Coronary artery (tissue), 2 donors: ENCODE results near the gene ING4.
A peak's percentile ranks its signal among the peaks of the same experiment; 100 is the strongest.

ENCODE experiments used
- DNase-seq: peaks from one replicate; pipeline ENCODE4 v3.0.0-alpha.2; 2017; ENCODE audit warnings: low spot score
- H3K27ac ChIP-seq, 2 donors: fragments of 200-600 bp; sonication (generic); one replicate each; pipeline ENCODE4 v1.5.1; 2016 to 2019
- H3K4me3 ChIP-seq: fragments of 200-600 bp; sonication (generic); 2 replicates; pipeline ENCODE4 v1.5.1; 2016; ENCODE audit warnings: mild to moderate bottlenecking, moderate library complexity
- TF ChIP-seq, protein P1 (sequence below): fragments of 200-600 bp; sonication (generic); IDR thresholded peaks from one replicate; pipeline ENCODE4 v1.5.1; 2019; ENCODE audit warnings: antibody characterized with exemption

ING4 gene

DNA sequence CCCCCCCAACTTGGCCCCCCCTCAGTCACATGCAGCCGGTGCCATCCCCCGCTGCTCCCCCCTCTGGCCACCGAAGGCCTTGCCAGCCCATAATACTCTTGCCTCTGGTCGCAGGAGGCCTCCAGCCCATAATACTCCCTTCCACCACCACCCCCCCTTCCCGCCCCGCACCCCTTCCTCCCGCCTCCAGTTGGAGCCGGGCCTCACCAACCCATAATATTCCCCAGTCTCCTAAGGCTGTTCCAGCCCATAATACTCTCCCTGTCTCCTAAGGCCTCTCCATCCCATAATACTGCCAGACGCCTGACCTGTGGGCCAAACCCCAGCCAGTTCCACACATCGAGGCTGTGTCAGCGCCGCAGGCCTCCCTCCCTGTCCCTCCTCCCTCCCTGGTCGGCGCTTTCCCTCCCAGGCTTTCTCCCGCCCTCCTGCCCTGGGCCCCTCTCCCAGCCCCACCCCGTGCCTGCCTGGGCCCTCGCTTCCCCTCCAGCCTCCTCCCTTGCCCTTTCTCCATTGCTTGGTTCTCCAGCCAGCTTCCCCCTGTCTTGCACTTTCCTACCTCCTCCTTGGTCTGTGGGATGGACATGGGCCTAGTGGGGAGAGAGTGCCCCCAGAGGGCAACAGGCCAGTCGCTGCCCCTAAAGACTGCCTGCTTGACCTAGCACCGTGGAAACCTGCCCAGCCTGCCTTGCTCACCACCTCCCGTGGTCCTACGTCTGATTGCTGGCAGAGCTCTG is 49.0 kb downstream of the ING4 start:
- H3K4me3 ChIP-seq = peak overlapping the region; percentile 59
- DNase-seq = peak; percentile 97
- H3K27ac ChIP-seq = peak overlapping the region; percentile 85 to 97
- TF ChIP-seq, protein P1, sequence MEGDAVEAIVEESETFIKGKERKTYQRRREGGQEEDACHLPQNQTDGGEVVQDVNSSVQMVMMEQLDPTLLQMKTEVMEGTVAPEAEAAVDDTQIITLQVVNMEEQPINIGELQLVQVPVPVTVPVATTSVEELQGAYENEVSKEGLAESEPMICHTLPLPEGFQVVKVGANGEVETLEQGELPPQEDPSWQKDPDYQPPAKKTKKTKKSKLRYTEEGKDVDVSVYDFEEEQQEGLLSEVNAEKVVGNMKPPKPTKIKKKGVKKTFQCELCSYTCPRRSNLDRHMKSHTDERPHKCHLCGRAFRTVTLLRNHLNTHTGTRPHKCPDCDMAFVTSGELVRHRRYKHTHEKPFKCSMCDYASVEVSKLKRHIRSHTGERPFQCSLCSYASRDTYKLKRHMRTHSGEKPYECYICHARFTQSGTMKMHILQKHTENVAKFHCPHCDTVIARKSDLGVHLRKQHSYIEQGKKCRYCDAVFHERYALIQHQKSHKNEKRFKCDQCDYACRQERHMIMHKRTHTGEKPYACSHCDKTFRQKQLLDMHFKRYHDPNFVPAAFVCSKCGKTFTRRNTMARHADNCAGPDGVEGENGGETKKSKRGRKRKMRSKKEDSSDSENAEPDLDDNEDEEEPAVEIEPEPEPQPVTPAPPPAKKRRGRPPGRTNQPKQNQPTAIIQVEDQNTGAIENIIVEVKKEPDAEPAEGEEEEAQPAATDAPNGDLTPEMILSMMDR = no peak

DNA sequence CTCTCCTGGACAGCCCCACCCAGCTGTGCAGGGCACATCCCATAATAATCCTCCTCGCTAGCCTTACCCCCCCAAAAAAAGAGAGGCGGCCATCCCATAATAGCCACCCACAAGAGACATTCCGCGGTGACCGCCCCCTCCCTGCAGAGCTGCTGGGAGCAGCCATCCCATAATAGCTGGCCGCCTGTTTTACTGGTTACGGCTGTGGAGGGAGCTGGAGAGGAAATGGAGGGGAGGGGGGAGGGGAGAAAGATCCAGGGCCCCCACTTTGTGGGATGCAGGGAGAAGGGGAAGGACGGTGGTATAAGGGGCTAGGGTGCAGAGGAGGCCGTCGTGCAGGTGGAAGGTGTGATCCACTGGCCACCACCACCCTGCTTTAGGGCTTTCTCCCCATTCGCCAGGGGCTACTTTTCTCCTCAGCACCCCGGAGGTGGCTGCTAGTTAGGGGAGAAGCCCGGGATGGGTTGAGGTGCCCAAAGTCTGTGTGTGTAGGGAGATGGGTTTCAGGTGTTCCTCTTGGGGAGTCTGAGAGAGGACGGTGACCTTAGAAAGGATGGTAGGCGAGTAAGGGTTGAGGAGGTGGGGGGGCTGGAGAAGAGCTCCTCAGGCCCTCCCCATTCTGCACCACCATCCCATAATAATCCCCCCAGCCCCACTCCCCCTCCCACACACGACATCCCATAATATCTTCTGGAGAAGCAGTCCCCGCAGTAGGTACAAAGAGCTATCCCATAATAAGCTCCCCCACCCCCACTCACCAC is 49.7 kb downstream of the ING4 start:
- peak overlapping the region; percentile 84 to 97 for H3K27ac ChIP-seq
- H3K4me3 ChIP-seq = peak overlapping the region; percentile 59
- peak; percentile 91 for DNase-seq
- TF ChIP-seq, protein P1 = no peak

DNA sequence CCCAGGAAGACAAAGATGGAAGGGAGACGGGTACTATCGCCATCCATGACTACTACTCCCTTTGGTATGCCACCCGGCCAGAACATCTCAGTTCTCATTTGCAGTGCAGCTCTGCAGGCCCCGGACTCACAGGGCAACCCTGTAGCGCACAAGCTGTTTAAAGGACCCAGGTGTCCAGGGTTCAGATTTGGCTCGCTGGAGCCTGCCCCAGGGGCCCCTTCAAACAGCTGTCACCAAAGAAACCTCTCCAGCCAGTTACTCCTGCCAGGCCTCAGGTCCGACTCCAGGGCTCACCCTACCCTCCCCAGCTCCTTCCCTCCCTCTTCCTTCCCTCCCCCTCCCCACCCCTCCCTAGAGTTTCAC is 50.3 kb downstream of the ING4 start:
- Histone ChIP-seq H3K4me3 (peak overlapping the region; percentile 59), H3K27ac (peak overlapping the region; percentile 84 to 97)
- TF ChIP-seq, protein P1 = no peak
- no peak for DNase-seq

DNA sequence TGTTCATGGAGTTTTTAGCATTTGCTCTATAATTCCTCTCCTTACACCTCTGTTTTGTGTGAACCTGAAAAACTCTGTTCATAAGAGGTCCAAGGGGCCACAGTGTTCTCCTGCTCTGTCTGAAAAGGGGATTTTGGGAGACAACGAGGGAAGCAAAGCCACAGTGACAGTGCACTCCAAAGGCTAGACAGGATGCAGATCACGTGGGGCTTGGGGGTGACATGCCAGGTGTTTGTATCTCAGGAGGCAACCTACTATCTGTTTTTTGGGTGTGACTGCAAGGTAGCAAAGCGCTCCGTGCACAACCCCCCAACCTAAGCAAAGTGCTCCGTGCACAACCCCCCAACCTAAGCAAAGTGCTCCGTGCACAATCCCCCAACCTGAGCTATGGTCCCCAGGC is 50.7 kb downstream of the ING4 start:
- H3K27ac ChIP-seq = peak overlapping the region in 1 of 2 donors; percentile 97
- TF ChIP-seq, protein P1 = no peak
- peak overlapping the region; percentile 59 for H3K4me3 ChIP-seq
- DNase-seq = no peak

DNA sequence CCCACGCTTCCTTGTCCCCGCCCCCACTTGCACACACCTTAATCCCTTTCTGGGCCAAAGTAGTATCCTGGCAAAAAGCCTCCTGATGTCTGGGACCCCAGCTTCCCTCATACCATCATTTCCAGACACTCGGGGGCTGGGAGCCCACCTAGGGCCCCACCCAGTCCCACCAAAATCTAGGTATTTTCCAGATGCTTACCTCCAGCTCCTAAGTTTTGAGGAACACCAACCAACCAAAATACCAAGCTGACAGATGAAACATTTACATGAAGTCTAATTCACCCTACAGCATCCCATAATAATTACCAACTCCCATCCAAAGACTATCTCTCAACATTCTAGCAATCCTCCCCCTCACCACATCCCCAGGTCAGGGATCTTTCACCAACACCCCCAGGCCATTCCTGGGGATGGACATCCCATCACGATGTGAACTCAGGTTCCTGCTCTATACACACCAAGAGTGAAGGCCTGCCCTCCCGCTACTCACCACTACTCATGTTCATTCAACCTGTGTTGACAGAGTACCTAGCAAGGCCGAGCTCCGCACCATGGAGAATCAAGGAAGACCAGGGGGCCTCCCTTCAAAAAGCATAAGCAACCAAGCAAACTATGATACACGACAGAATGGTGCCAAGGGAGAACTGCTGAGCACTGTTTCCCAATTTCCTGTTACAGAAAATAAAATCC is 54.2 kb downstream of the ING4 start:
- Histone ChIP-seq H3K27ac (peak overlapping the region; percentile 98), H3K4me3 (no peak overlapping the region)
- DNase-seq = no peak
- TF ChIP-seq, protein P1 = no peak

DNA sequence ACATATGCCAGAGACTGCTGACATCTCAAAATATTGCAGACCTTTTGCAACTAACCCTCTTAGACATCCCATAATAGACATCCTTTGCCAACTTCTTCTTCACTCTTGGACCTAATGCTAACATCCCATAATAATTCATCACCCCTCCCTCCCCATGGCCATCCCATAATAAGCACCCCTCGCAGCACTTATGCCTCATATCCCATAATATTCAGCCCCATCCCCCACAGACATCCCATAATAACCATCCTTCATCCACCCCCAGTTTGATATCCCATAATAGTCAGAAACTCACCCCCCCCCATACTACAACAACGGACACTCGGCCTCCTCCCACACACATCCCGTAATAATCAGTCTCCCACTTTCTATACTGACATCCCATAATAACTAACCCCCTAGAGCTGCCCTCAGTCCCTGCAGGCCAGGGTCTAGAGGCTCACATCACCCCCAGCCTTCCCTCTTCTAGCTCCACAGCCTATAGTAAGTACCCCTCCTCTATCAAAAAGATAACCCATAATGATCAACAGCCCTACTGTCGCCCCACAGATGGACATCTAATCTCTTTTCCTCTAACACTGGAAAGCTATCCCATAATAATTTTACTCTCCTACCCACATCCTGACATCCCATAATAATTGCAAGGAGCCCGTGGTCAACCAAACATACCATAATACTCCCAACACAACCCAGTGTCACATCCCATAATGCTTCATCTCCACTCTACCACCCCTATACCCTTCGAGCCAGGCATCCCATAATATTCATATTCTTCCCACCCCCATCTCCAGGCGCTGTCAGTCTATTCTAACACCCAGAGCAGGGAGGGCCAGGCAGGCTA is 54.9 kb downstream of the ING4 start:
- TF ChIP-seq, protein P1 = no peak
- no peak for DNase-seq
- Histone ChIP-seq H3K4me3 (peak overlapping the region; percentile 28), H3K27ac (peak overlapping the region; percentile 98)
